Measurements from ENCODE around the gene ESAM.

ESAM gene

GRCh38 chr11:124737638-124738305 lies 24.3 kb downstream of the ESAM start:
- DNase-seq (ENCODE audit: low read depth in 2 of 2, low spot score in 1 of 2) = no peak

DNA sequence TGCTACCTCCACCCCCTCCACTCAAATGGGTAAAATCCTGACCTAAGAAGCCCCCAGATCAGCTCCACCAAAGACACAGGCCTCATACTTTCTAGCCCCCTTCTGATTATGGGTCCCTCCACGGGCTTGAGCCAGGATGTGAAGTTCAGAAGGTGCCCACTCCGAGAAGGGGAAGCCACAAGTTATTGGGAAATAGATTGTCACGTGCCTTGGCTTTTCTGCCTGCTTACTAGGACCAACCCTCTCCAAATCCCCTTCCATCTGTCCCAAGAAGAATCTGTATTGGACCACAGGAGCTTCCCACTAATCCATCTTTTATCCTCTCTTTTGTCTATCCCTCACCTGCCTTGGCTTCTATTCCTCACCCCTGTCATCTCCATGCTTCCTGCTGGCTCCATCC lies 25.4 kb downstream of the ESAM start:
- no peak for DNase-seq (ENCODE audit: low read depth in 2 of 2, low spot score in 1 of 2)

- DNase-seq (ENCODE audit: low read depth in 2 of 2, low spot score in 1 of 2) = no peak
These were observed 29.9 kb downstream of the ESAM start for GRCh38 chr11:124732230-124732629.

DNA sequence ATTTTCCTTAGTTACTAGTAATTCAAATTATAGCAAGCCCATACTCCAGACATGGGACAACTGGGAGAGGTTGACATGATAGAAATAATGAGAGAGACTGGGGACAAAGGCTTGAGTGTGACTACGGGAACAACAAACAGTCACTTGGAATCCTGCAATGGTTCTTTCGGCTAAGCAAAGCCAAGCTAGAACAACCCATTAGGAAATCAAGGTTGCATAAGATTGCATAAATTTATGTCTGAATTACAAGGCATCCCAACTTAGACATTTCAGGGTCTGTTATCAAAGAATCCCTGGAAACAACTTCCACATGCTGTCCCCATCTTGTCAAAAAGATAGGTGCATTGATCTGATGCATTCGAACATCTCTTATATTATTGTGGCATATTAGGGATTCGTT lies 32.5 kb downstream of the ESAM start:
- DNase-seq (ENCODE audit: low read depth in 2 of 2, low spot score in 1 of 2) = no peak

DNA sequence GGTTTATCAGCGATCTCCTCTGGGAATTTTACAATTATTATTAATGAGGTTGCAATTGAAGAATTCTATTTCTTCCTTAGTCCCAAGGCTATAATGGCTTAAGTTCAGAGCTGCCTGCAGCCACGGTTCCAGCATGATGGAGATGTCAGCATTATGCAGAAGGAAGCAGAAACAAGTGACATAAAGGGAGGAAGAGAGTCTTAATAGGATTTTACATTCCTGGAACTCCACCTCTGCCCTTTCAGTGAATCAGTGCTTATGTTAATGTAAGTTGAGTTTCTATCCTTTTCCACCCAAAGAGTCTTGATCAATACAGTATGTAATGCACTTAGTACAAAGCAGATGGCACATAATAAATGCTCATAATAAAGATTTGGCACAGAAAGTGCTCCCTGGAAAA lies 34.0 kb downstream of the ESAM start:
- no peak for DNase-seq (ENCODE audit: low read depth in 2 of 2, low spot score in 1 of 2)

- DNase-seq (ENCODE audit: low read depth in 2 of 2, low spot score in 1 of 2) = no peak
These were observed 34.6 kb downstream of the ESAM start for GRCh38 chr11:124727474-124727873.

DNA sequence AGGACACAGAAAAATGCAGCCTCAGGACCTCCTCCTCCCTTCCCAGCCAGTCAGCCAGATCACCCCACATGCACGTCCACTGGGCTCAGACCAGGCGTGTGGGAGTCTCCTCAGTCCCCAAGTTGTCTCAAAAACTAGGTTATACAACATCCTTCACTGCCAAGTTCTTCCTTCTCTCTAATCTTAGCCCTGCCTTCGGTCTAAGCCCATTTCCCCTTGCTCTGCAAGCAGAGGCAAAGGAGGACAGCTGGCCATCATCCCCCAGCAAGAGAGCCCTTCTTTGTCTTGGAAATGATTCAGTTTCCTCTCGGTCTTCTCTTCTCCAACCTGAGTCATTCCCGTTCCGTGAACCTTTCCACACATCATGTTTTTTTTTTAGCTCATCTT lies 36.4 kb downstream of the ESAM start:
- no peak for DNase-seq (ENCODE audit: low read depth in 2 of 2, low spot score in 1 of 2)

DNA sequence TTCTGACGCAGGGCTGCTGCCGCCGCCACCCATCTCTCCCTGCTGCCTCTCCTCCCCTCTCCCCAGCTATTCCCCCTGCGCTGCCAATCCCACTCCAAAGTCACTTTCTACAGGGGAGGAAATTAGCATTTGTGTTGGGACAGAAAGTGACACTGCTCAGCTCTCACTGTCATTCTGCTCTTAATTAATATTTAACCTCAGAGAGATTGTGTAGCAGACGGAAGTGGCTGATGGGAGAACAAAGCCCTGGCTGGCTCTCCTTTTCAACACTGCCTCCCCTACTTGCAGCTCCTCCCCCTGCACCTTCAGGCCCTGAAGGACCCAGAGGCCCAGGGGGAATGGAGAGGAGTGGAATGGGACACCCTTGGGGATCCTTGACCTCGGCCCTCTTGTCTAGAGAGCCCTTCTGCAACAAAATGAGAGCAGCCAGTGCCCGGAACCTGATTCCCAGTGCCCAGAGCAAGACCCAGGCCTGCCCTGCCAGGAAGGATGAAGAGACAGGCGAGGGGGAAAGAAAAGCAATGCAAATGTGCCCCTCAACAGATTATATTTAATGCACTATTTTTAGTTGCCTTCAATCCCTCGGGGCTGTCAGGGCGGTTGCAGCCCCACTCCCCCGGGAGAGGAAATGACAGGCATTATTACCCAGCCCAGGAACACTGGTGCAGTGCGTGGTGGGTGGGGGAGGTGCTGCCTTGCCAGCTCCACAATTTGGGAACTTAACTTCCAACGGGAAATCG lies 36.9 kb downstream of the ESAM start:
- no peak for DNase-seq (ENCODE audit: low read depth in 2 of 2, low spot score in 1 of 2)

DNA sequence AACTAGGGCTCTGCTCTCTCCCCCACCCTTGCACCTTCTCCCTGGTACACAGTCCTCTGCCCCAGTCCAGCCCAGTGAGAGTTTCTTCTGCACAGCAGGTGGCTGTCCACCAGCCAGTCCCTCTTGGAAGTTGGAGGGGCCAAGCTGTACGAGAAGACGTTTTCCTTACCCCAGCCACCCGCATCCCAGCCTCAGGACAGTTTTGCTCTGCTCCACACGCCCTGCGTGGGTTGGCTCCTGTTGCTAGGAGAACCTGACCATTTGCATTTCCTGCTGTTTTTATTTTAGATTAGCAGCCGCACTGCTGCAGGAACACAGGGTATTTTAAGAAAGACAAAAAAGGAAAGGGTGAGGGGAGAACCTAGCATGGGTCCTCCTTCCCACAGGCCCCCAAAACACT lies 39.9 kb downstream of the ESAM start:
- DNase-seq (ENCODE audit: low read depth in 2 of 2, low spot score in 1 of 2) = no peak

- no peak for DNase-seq (ENCODE audit: low read depth in 2 of 2, low spot score in 1 of 2)
These were observed 42.6 kb downstream of the ESAM start for GRCh38 chr11:124719534-124719933.

DNA sequence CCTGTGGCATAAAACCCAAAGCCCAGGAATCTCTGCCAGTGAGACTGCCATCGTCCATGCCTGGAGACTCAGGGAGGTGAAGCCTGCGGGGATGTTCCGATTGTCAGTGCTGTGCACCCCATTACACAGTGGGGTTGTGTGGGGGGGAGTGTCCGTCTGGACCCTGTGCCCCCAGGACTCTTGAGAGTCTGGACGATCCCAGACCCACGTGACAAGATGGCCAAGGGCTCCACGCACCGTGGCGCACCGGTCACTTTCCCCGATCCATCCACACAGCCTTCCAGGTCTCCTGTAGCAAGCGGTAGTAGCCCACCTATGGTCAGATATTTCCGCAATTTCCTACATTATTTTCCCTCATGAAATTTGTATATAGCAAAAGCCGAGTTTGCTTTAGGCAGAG lies 43.3 kb downstream of the ESAM start:
- DNase-seq (ENCODE audit: low read depth in 2 of 2, low spot score in 1 of 2) = no peak

DNA sequence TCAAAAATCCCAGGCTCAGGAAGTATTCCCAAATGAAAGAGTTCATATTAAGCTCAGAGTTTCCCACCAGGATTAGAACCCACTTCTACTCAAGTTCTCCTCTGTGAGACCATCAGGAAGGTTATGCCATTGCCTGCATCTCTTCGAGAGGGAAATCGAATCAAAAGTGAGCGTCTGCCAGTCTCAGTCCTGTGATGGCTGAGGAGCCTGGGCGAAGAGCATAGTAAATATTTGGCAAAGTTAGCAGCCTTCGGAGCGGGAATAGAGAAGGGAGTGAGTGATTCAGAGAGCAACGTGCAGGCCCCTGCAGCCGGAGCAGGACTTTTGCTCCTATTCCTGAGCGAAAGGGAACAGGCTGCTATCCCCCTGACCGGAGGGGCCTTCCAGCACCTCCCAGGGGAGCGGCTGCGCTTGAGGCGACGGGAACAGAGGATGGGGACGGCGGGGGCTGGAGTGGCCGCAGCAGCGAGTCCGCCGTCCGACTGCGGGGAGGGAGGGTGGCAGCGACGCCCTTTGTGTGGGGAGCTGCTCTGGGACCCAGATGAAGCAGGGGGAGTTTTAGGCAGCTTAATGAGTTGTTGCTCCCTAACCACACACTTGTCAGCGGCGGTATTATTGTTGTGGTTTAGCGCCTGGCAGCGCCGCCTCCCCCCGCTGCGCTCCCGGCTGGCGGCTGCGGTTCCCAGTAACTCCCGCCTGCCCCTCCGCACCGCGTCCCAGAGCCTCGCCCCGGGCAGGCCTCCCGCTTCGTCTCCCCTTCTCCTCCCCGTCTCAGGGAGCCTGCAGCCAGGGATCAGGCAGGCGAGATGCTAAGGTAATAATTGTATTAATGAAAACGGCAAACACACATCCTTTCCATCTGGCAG lies 44.1 kb downstream of the ESAM start:
- no peak for DNase-seq (ENCODE audit: low read depth in 2 of 2, low spot score in 1 of 2)

GRCh38 chr11:124717421-124717785 lies 44.7 kb downstream of the ESAM start:
- DNase-seq (ENCODE audit: low read depth in 2 of 2, low spot score in 1 of 2) = no peak

DNA sequence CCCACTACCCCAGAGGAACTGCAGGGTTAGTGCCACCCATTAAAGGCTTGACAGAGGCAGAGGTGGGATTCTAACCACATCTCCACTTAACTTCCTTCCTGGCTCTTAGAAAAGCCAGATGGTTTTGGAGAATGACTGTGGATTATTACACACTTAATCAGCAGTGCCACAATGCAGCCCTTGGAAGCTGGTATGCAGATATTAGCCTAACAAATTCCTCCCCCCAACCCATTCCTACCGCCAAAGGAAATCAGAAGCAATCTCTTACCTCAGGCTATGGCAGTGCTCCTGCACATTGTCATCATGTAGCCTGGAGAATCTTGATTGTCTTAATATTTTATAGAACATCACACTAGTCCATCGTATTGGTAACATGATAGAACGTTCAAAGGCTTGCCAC lies 45.5 kb downstream of the ESAM start:
- DNase-seq (ENCODE audit: low read depth in 2 of 2, low spot score in 1 of 2) = no peak

DNA sequence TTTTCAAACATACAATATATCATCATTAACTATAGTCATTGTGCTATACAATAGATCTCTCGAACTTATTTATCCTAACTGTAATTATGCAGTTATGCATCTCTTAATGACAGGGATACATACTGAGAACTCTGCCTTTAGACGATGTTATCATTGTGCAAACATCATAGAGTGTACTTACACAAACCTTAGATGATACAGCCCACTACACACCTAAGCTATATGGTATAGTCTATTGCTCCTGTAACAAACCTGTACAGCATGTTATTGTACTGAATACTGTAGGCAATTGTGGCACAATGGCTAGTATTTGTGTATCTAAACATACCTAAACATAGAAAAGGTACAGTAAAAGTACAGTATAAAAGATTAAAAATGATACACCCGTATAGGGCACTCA lies 49.7 kb downstream of the ESAM start:
- no peak for DNase-seq (ENCODE audit: low read depth in 2 of 2, low spot score in 1 of 2)

DNA sequence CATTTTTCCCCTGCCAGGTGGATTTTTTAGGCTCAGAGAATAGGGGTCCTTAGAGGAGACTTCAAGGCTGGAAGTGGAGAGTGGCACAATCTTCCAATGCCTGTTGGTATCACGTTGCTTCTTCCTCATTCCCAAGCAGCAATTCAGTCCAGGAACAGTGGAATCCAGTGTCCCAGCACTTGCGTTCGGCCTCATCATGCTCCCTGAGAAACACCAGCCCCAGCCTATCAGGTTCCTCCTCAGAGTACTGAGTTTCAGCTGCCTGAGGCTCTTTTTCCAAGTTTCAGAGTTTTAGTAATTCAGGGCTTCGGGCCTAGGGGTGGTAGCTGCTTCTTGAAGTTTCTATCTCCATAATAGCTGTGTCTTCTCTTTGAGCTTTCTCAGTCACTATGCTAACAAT lies 54.3 kb downstream of the ESAM start:
- no peak for DNase-seq (ENCODE audit: low read depth in 2 of 2, low spot score in 1 of 2)

Measured in stimulated activated CD8-positive, alpha-beta memory T cell treated with anti-CD3 and anti-CD28 coated beads, Interleukin-4, amount 100 ng/mL, for 1 hour (primary cell).